Esophagus muscularis mucosa (tissue), 4 donors: Measurements from ENCODE around the gene MARCHF4. TPM values are rescaled to one million over a fixed set of nuclear protein-coding genes. Genes with fewer than 3 reads are reported as not detected.

Source experiments
- DNase-seq: peaks from one replicate; pipeline ENCODE4 v3.0.0-alpha.2; 2017; ENCODE audit errors: extremely low spot score
- H3K27ac ChIP-seq, 4 donors: fragments of 200-600 bp; sonication (generic); replicated peaks in 1 of 4; 1 replicate in 3 of 4; 2 replicates in 1 of 4; pipeline ENCODE4 v1.5.1; 2016 to 2019; ENCODE audit warnings: mild to moderate bottlenecking in 1 of 4
- H3K27me3 ChIP-seq, 4 donors: fragments of 200-600 bp; sonication (generic); one replicate each; pipeline versions ENCODE4 v1.5.1 to v1.6.0; 2016 to 2019
- H3K36me3 ChIP-seq, 4 donors: fragments of 200-600 bp; sonication (generic); one replicate each; pipeline ENCODE4 v1.5.1; 2016 to 2019
- H3K4me1 ChIP-seq, 4 donors: fragments of 200-600 bp; sonication (generic); one replicate each; pipeline ENCODE4 v1.5.1; 2016 to 2019
- H3K4me3 ChIP-seq, 4 donors: fragments of 200-600 bp; sonication (generic); 1 replicate in 2 of 4; 2 replicates in 2 of 4; pipeline ENCODE4 v1.5.1; 2016 to 2019; ENCODE audit warnings: mild to moderate bottlenecking in 4 of 4, moderate library complexity in 1 of 4
- H3K9me3 ChIP-seq, 4 donors: fragments of 200-600 bp; sonication (generic); 1 replicate in 3 of 4; 2 replicates in 1 of 4; pipeline ENCODE4 v1.5.1; 2016 to 2019
- CTCF ChIP-seq, 3 experiments: fragments of 200-600 bp in 2 of 3; fragments of 450-650 bp in 1 of 3; sonication (generic) in 2 of 3; IDR thresholded peaks; one replicate each; pipeline ENCODE4 v1.5.1; 2017 to 2019; ENCODE audit warnings: antibody characterized with exemption in 3 of 3, mild to moderate bottlenecking in 2 of 3, moderate library complexity in 1 of 3
- EP300 ChIP-seq: sonication (generic); formaldehyde crosslinking; IDR thresholded peaks from one replicate; pipeline ENCODE4 v1.6.1; 2017; ENCODE audit warnings: antibody characterized with exemption
- POLR2A ChIP-seq: fragments of 450-650 bp; IDR thresholded peaks from one replicate; pipeline ENCODE4 v1.6.1; 2017; ENCODE audit warnings: antibody characterized with exemption, moderate library complexity, mild to moderate bottlenecking, low read depth
- POLR2AphosphoS5 ChIP-seq, 2 donors: sonication (generic); formaldehyde crosslinking; IDR thresholded peaks; one replicate each; pipeline ENCODE4 v1.6.1; 2017; ENCODE audit warnings: antibody characterized with exemption in 2 of 2
- WGBS: methylation state at CpG from one replicate; pipeline ENCODE4 v1.1.5; 2018; 5-methylcytosine and 5-hydroxymethylcytosine counted together
- intact Hi-C: fragments of 100-400 bp; cut with DNase I; formaldehyde crosslinking; loops from one replicate; pipeline ENCODE4 v1.15.1; 2023
- total RNA-seq, 4 donors: library from RNA; depleted of rRNA; stranded (reverse); fragments of >200 nt; gene quantifications; one replicate each; pipeline versions ENCODE4 v1.1.0 to v1.2.1, GENCODE V29; 2016

Gene MARCHF4
- total RNA-seq, 4 donors from 2014 or later = not detected

- Histone ChIP-seq H3K4me1 (peaks cover 0 to under 1% (median 0%) of the 10 kb centered on the region in 4 donors), H3K27ac (no peak overlapping the region), H3K4me3 (no peak overlapping the region), H3K27me3 (no peaks in the 10 kb centered on the region), H3K36me3 (no peaks in the 10 kb centered on the region), H3K9me3 (no peaks in the 10 kb centered on the region)
- WGBS = 53% methylated on average over 3 of the region's 3 CpGs
- TF ChIP-seq POLR2AphosphoS5 (IDR thresholded peaks at IDR 0.05) = no peak
- TF ChIP-seq CTCF (IDR thresholded peaks at IDR 0.05) = no peak
- peak; percentile 39 for DNase-seq
- intact Hi-C loops = no loop called here
Measured at GRCh38 chr2:216346781-216347180, 25.5 kb downstream of the MARCHF4 start.

GRCh38 chr2:216345846-216346245, 26.4 kb downstream of the MARCHF4 start:
- whole genome bisulfite sequencing = 85% methylated on average over 3 of the region's 3 CpGs
- H3K4me1 ChIP-seq = peaks cover 6 to 10% (median 8%) of the 10 kb centered on the region in 4 donors
- intact Hi-C loops = no loop called here

GRCh38 chr2:216344950-216345300, 27.4 kb downstream of the MARCHF4 start:
- TF ChIP-seq POLR2A (no peak), CTCF (IDR thresholded peaks at IDR 0.05) (no peak), POLR2AphosphoS5 (IDR thresholded peaks at IDR 0.05) (no peak), EP300 (no peak)
- no peak overlapping the region for H3K4me3 ChIP-seq
- WGBS = 69% methylated on average over 4 of the region's 4 CpGs
- intact Hi-C loops = no loop called here
- no peak overlapping the region for H3K27ac ChIP-seq
- DNase-seq = peak; percentile 14
- H3K9me3 ChIP-seq = no peaks in the 10 kb centered on the region
- H3K27me3 ChIP-seq = no peaks in the 10 kb centered on the region
- H3K4me1 ChIP-seq = peaks cover 15 to 19% (median 17%) of the 10 kb centered on the region in 4 donors
- H3K36me3 ChIP-seq = no peaks in the 10 kb centered on the region

More at GRCh38 chr2:216345846-216346245, 26.4 kb downstream of the MARCHF4 start:
- H3K4me3 ChIP-seq = no peak overlapping the region
- peak; percentile 87 for DNase-seq
- no peaks in the 10 kb centered on the region for H3K36me3 ChIP-seq
- no peak overlapping the region for H3K27ac ChIP-seq
- no peaks in the 10 kb centered on the region for H3K9me3 ChIP-seq
- H3K27me3 ChIP-seq = no peaks in the 10 kb centered on the region
- TF ChIP-seq POLR2AphosphoS5 (IDR thresholded peaks at IDR 0.05) = no peak
- TF ChIP-seq POLR2A = no peak
- TF ChIP-seq CTCF (IDR thresholded peaks at IDR 0.05) = no peak
- TF ChIP-seq EP300 = no peak

GRCh38 chr2:216344206-216344949, 27.9 kb downstream of the MARCHF4 start:
- Histone ChIP-seq H3K4me1 (peaks cover 16 to 25% (median 22%) of the 10 kb centered on the region in 4 donors), H3K27me3 (no peaks in the 10 kb centered on the region), H3K27ac (no peak overlapping the region), H3K9me3 (no peaks in the 10 kb centered on the region), H3K4me3 (no peak overlapping the region), H3K36me3 (no peaks in the 10 kb centered on the region)
- TF ChIP-seq EP300 = no peak
- TF ChIP-seq POLR2AphosphoS5 (IDR thresholded peaks at IDR 0.05) = no peak
- TF ChIP-seq POLR2A = no peak
- no peak for TF ChIP-seq CTCF (IDR thresholded peaks at IDR 0.05)
- intact Hi-C loops = no loop called here
- peak; percentile 47 for DNase-seq
- WGBS = 69% methylated on average over 9 of the region's 9 CpGs
